Suprapubic skin (tissue), 4 donors: ENCODE measurements around the gene HPCAL1. TPM values are rescaled to one million over a fixed set of nuclear protein-coding genes. Genes with fewer than 3 reads are reported as not detected.

Source experiments
- DNase-seq, 2 donors: peaks; one replicate each; pipeline ENCODE4 v3.0.0-alpha.2; 2019; ENCODE audit warnings: low spot score in 2 of 2
- H3K27ac ChIP-seq: fragments of 200-600 bp; sonication (generic); one replicate; pipeline ENCODE4 v1.5.1; 2019
- H3K27me3 ChIP-seq: fragments of 200-600 bp; sonication (generic); one replicate; pipeline ENCODE4 v1.5.1; 2019
- H3K36me3 ChIP-seq: fragments of 200-600 bp; sonication (generic); one replicate; pipeline ENCODE4 v1.5.1; 2019
- H3K4me1 ChIP-seq: fragments of 200-600 bp; sonication (generic); one replicate; pipeline ENCODE4 v1.5.1; 2019
- H3K4me3 ChIP-seq: fragments of 200-600 bp; sonication (generic); one replicate; pipeline ENCODE4 v1.5.1; 2019; ENCODE audit warnings: mild to moderate bottlenecking
- H3K9me3 ChIP-seq: fragments of 200-600 bp; sonication (generic); one replicate; pipeline ENCODE4 v1.5.1; 2019
- EP300 ChIP-seq: sonication (generic); formaldehyde crosslinking; IDR thresholded peaks from one replicate; pipeline ENCODE4 v1.6.1; 2017; ENCODE audit warnings: antibody characterized with exemption
- POLR2A ChIP-seq, 2 donors: fragments of 450-650 bp; IDR thresholded peaks; one replicate each; pipeline ENCODE4 v1.6.1; 2017; ENCODE audit warnings: antibody characterized with exemption in 2 of 2, mild to moderate bottlenecking in 2 of 2, moderate library complexity in 2 of 2
- POLR2AphosphoS5 ChIP-seq, 3 donors: sonication (generic); formaldehyde crosslinking; IDR thresholded peaks; one replicate each; pipeline ENCODE4 v1.6.1; 2017; ENCODE audit warnings: antibody characterized with exemption in 3 of 3
- whole genome bisulfite sequencing: methylation state at CpG from one replicate; pipeline ENCODE4 v1.1.5; 2018; 5-methylcytosine and 5-hydroxymethylcytosine counted together
- total RNA-seq, 4 donors: library from RNA; depleted of rRNA; stranded (reverse); fragments of >200 nt; gene quantifications; one replicate each; pipeline ENCODE4 v1.1.0, GENCODE V29; 2016
- TF ChIP-seq, protein P1 (sequence below), 2 donors: fragments of 200-600 bp in 1 of 2; fragments of 450-650 bp in 1 of 2; sonication (generic) in 1 of 2; IDR thresholded peaks; one replicate each; pipeline ENCODE4 v1.5.1; 2016 to 2019; ENCODE audit warnings: antibody characterized with exemption in 2 of 2, mild to moderate bottlenecking in 1 of 2, moderate library complexity in 1 of 2

HPCAL1 gene
- total RNA-seq, 4 donors from 2014 or later = 27.7 to 40.7 (median 35.3) TPM

DNA sequence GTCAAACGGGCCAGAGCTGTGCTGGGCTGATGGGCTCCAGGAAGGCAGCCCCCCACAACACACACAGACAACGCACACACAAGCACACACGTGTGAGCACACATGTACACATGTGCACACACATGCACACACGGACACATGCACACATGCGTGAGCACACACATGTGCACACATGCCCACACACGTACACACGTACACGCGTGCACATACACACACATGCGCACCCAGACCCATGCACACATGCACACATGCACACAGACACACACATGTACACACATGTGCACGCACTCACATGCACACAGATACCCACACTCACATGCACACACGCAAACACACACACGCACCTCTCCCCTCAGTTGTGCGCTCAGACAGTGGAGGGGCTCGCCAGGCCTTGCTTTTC is 31.2 kb upstream of the HPCAL1 start:
- WGBS = 95% methylated on average over 11 of the region's 15 CpGs
- TF ChIP-seq POLR2A (IDR thresholded peaks at IDR 0.05) (no peak), EP300 (no peak), POLR2AphosphoS5 (IDR thresholded peaks at IDR 0.05) (no peak)
- TF ChIP-seq, protein P1, sequence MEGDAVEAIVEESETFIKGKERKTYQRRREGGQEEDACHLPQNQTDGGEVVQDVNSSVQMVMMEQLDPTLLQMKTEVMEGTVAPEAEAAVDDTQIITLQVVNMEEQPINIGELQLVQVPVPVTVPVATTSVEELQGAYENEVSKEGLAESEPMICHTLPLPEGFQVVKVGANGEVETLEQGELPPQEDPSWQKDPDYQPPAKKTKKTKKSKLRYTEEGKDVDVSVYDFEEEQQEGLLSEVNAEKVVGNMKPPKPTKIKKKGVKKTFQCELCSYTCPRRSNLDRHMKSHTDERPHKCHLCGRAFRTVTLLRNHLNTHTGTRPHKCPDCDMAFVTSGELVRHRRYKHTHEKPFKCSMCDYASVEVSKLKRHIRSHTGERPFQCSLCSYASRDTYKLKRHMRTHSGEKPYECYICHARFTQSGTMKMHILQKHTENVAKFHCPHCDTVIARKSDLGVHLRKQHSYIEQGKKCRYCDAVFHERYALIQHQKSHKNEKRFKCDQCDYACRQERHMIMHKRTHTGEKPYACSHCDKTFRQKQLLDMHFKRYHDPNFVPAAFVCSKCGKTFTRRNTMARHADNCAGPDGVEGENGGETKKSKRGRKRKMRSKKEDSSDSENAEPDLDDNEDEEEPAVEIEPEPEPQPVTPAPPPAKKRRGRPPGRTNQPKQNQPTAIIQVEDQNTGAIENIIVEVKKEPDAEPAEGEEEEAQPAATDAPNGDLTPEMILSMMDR (IDR thresholded peaks at IDR 0.05) = no peak
- no peak for DNase-seq
- no peaks in the 10 kb centered on the region for H3K27me3 ChIP-seq
- no peaks in the 10 kb centered on the region for H3K36me3 ChIP-seq
- peaks cover 4% of the 10 kb centered on the region for H3K4me1 ChIP-seq
- H3K4me3 ChIP-seq = no peak overlapping the region
- H3K27ac ChIP-seq = no peak overlapping the region
- no peaks in the 10 kb centered on the region for H3K9me3 ChIP-seq

- Histone ChIP-seq H3K4me1 (peaks cover 4% of the 10 kb centered on the region), H3K36me3 (no peaks in the 10 kb centered on the region), H3K27me3 (no peaks in the 10 kb centered on the region), H3K27ac (no peak overlapping the region), H3K9me3 (no peaks in the 10 kb centered on the region), H3K4me3 (no peak overlapping the region)
- DNase-seq = peak in 1 of 2 donors; percentile 76
- TF ChIP-seq EP300 = no peak
- no peak for TF ChIP-seq POLR2A (IDR thresholded peaks at IDR 0.05)
- TF ChIP-seq, protein P1 (IDR thresholded peaks at IDR 0.05) = no peak
- TF ChIP-seq POLR2AphosphoS5 (IDR thresholded peaks at IDR 0.05) = no peak
- 94% methylated on average over 5 of the region's 6 CpGs for WGBS
These were observed 30.8 kb upstream of the HPCAL1 start for GRCh38 chr2:10271946-10272345.

- no peak for DNase-seq
- TF ChIP-seq, protein P1 (IDR thresholded peaks at IDR 0.05) = no peak
- no peak for TF ChIP-seq EP300
- Histone ChIP-seq H3K27ac (no peak overlapping the region), H3K4me3 (no peak overlapping the region), H3K36me3 (no peaks in the 10 kb centered on the region), H3K4me1 (peaks cover 5% of the 10 kb centered on the region), H3K27me3 (no peaks in the 10 kb centered on the region), H3K9me3 (no peaks in the 10 kb centered on the region)
- WGBS = 91% methylated on average over 10 of the region's 10 CpGs
These were observed 30.2 kb upstream of the HPCAL1 start for GRCh38 chr2:10272464-10272863.

- WGBS = 88% methylated on average over 19 of the region's 22 CpGs
- DNase-seq = peak in 1 of 2 donors; percentile 27
- Histone ChIP-seq H3K36me3 (no peaks in the 10 kb centered on the region), H3K4me1 (peaks cover 14% of the 10 kb centered on the region), H3K27me3 (no peaks in the 10 kb centered on the region), H3K27ac (no peak overlapping the region), H3K4me3 (no peak overlapping the region), H3K9me3 (no peaks in the 10 kb centered on the region)
- TF ChIP-seq, protein P1 (IDR thresholded peaks at IDR 0.05) = no peak
- TF ChIP-seq POLR2AphosphoS5 (IDR thresholded peaks at IDR 0.05) (no peak), POLR2A (IDR thresholded peaks at IDR 0.05) (no peak), EP300 (no peak)
These were observed 29.2 kb upstream of the HPCAL1 start for GRCh38 chr2:10273215-10274175.

DNA sequence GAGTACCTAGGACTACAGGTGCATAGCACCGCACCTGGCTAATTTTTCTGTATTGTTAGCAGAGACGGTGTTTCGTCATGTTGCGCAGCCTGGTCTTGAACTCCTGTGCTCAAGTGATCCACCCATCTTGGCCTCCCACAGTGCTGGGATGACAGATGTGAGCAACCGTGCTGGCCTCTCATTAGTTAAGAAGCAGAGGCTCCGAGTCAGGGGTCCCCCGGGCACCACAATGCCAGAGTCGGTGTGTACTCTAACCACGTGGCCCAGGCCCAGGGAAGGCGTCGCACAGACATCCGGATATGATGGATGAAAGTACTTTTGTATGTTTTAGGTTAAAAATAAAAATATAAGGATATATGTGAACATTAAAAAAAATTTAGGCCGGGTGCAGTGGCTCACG is 28.3 kb upstream of the HPCAL1 start:
- Histone ChIP-seq H3K4me3 (no peak overlapping the region), H3K4me1 (peaks cover 20% of the 10 kb centered on the region), H3K27me3 (no peaks in the 10 kb centered on the region), H3K36me3 (no peaks in the 10 kb centered on the region), H3K27ac (no peak overlapping the region), H3K9me3 (no peaks in the 10 kb centered on the region)
- TF ChIP-seq POLR2AphosphoS5 (IDR thresholded peaks at IDR 0.05) (no peak), POLR2A (IDR thresholded peaks at IDR 0.05) (no peak), EP300 (no peak)
- 92% methylated on average over 14 of the region's 14 CpGs for WGBS
- DNase-seq = no peak
